GM21528 (cell line): Measurements from ENCODE around the gene TTLL13.

ENCODE experiments used
- ATAC-seq: cut with Tn5 transposase; IDR thresholded peaks from one replicate; pipeline ENCODE4 v1.9.1; 2021; ENCODE audit warnings: mild to moderate bottlenecking, moderate library complexity; ENCODE audit not compliant: unreplicated experiment, low FRiP score

The TTLL13 gene

DNA sequence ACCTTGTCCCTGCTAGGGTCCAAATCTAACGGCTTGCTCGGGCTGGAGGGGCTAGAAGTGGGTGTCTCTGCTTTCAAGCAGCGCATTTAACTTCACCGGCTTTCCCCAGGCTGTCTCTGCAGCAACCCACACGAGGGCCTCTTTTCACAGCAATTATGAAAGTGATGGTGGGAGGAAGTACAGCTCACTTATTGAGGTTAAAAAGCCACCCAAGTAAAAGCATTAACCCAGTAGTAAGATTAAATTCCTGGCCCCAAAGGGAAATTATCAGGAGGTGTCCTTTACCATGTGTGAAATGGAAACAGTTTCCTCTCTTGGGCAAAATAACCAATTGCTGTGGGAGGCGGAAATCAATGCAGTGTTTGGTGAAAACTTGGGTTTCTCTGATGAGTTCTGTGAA is 57.2 kb downstream of the TTLL13 start:
- peak; percentile 65 for ATAC-seq

DNA sequence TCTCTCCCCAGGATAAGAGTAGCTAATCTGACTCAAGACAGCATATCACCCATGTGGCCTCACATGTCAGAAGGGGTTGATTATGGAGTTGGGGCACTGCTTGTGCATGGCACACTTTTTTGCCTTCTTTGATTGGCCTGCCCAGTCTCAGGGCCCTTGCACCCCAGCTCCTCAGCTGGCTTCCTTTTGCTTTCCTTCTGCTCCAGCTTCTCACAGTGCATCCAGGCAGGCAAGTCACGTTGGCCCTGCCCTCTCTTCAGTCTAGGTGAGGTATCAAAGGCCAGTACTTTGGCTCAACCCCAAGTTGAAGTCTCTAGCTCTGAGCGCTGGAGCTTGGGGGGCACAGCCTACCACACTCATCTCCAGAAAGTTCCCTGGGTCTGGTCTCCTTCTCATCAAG is 58.3 kb downstream of the TTLL13 start:
- ATAC-seq: no peak

DNA sequence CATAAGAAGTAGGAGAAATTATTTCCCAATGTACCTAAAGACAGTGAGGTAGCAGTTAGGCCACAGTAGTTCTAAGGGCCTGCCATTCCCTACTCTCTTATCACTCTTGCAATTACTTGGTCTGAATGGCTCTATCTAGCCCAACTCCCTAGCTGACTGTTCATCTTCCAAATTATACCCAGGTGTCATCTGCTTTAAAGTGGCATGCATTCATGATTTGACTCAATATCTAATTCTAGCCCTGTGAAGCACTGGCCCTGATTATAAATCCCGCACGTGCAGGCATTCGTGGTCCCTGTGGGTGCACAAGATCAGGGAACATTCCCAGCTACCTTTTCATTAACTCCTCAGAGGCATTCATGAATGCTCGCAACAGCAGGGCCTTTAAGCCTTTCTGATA is 59.7 kb downstream of the TTLL13 start:
- ATAC-seq: no peak
